HG02588 (cell line): ENCODE measurements around the gene NOP10.

Source experiments
- ATAC-seq: cut with Tn5 transposase; IDR thresholded peaks from one replicate; pipeline ENCODE4 v1.9.1; 2021; ENCODE audit warnings: mild to moderate bottlenecking, moderate library complexity; ENCODE audit not compliant: unreplicated experiment

The NOP10 gene

DNA sequence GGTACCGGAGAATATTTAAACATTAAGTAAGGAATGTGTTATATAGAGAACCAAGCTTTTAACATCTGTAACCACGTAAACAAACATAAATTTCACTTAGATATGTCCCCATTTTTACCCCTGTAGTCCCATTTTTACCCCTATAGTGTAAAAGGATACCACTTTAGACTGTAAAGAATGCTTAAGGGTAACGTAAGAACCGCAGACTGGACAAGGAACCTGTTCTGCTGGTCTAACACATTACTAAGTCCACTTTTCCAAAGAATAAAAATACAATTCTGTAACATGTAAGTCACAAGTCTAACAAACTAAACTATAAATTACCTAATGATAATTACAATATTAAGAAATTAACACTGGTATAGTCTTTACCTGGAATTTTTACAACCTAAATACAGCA is 8.3 kb downstream of the NOP10 start:
- ATAC-seq, result no peak

DNA sequence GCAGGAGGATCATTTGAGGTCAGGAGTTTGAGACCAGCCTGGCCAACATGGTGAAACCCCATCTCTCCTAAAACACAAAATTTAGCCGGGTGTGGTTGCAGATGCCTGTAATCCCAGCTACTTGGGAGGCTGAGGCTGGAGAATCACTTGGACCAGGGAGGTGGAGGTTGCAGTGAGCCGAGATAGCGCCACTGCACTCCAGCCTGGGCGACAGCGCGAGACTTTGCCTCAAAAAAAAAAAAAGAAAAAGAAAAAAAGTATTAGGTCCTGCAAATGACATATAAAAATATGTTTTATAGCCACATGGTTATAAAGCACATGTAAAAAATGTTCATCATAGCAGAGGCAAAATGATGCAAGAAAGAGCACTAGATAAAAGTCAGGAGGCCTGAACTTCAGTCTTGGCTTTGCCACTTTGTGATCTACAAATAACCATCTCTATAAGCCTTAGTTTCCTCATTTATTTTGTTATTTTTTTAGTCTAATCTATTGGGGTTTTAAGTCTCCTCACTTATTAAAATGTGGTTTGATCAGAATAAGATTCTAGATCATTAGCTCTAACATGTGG is 10.3 kb downstream of the NOP10 start:
- ATAC-seq, result no peak

GRCh38 chr15:34331809-34332208 is 11.1 kb downstream of the NOP10 start:
- ATAC-seq, result no peak

- ATAC-seq, result no peak
Observed at GRCh38 chr15:34330279-34330678, 12.7 kb downstream of the NOP10 start.

DNA sequence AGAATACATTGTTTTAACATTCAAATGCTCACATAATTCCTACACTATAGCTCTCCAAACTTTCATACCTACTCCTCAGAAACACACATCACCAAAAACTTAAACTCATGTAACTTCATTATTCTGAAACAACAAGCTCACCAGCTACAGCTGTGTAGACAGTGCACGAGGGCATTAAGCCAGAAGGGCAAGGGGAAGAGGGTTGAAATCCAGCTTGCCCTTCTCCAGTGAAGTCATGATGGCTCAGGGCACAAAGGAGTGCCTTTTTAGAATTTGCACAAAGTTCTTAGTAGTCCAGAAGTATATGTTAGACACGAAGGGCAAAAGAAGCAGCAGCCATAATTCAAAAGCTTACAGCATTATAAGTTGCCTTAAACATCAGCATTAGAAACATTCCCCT is 13.9 kb downstream of the NOP10 start:
- no peak for ATAC-seq

GRCh38 chr15:34327906-34328305 is 15.0 kb downstream of the NOP10 start:
- ATAC-seq, result no peak

GRCh38 chr15:34325368-34325767 is 17.6 kb downstream of the NOP10 start:
- ATAC-seq, result no peak

DNA sequence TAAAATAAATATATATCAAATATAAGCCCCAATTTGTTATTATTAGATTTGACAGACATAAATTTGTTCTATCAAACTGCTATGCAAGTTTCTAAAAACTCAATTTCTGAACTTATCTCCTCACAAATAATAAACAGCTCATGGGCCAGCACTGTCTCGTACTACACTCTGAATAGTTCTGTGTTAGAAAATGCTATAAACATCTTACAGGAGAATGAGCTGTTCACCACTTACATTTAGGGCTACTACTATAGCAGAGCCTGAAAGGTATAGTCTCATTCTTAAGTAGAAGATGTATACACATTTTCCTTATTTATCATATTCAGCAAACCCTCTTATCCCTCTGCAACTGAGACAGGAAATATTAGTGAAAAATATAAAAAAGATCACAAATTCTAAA is 18.0 kb downstream of the NOP10 start:
- ATAC-seq, result no peak

GRCh38 chr15:34323217-34323616 is 19.7 kb downstream of the NOP10 start:
- no peak for ATAC-seq

GRCh38 chr15:34318277-34319079 is 24.5 kb downstream of the NOP10 start:
- ATAC-seq, result peak; percentile 69

DNA sequence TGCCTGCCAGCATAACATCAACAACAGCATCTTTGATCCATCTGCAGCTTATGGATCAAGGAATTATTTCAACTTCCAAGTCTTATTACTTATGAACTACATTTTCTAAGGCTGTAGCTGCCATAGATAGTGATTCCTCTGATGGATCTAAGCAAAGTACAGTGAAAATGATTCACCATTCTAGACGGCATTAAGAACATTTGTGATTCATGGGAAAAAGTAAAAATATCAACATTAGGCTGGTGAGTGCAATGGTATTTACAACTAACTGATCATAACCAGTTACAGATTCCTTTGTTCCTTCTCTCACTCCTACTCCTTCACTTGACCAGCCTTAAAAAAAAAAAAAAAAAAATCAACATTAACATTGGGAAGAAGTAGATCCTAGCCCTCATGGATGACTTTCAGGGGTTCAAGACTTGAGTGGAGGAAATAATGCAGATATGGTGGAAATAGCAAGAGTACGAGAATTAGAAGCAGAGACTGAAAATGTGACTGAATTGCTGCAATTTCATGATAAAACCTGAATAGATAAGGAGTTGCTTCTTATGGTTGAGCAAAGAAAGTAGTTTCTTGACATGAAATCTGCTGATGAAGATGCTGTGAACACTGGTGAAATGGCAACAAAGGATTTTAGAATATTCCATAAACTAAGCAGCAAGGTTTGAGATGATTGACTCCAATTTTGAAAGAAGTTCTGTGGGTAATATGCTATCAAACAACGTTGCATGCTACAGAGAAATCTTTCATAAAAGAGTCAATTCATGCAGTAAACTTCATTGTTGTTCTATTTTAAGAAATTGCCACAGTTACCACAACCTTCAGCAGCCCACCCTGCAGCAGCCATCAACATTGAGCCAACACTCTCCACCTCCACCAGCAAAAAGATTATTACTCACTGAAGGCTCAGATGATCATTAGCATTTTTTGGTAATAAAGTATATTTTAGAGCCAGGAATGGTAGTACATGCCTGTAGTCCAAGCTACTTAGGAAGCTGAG is 28.1 kb downstream of the NOP10 start:
- no peak for ATAC-seq

DNA sequence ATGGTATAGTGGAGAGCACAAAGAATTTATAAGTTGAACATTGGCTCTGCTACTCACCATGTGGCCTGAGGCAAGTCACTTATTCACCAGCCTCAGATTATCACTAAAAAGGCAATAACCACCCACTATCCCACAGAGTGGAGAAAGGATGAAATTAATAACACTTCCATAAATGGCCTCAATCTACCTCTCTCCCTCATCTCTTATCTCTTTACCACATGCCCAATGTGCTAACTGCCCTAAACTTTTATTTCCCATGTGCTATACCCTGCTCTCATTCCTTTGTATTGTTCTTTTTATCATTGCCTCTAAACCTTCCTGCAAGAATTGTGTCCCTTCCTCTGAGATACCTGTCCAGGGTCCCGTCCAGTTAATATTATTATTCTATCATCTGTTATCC is 31.4 kb downstream of the NOP10 start:
- no peak for ATAC-seq

GRCh38 chr15:34304613-34305012 is 38.3 kb downstream of the NOP10 start:
- ATAC-seq, result no peak

- no peak for ATAC-seq
Observed at GRCh38 chr15:34301058-34301457, 41.9 kb downstream of the NOP10 start.

DNA sequence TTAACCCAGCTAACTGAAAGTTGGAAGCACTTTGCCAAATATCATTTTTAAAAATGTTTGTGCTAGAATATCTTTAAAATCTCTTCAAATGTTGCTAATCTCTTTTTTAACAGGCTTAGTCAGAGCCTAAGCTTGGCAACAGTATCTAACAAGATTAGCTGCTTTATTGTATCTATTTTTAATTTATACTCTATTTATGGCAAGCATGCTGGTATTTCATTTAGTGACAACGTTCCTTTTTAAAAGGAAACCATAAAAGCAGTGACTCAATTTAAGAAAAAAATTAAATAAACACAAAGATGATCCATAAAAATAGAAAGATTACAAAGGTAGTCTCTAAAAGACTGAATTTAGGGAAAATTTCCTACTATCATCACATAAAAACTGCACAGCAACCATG is 45.9 kb downstream of the NOP10 start:
- no peak for ATAC-seq

DNA sequence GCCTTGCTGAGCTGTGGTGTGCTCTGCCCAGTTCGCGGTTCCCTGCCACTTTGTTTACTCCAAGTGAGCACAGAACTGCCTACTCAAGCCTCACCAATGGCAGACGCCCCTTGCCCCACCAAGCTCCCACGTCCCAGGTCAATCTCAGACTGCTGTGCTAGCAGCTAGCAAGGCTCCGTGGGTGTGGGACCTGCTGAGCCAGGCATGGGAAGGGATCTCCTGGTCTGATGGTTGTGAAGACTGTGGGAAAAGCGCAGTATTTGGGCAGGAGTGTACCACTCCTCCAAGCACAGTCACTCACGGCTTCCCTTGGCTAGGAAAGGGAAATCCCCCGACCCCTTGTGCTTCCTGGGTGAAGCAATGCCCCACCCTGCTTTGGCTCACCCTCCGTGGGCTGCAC is 50.3 kb downstream of the NOP10 start:
- no peak for ATAC-seq
